GM18867 (cell line): ENCODE measurements around the gene PCDHGA8.
A peak's percentile ranks its signal among the peaks of the same experiment; 100 is the strongest.
"Not testable (repeated sequence)": the region's sequence is repeated elsewhere in the genome, so short reads cannot be mapped to it uniquely, and the experiment has no call there.

Source experiments
- ATAC-seq: cut with Tn5 transposase; IDR thresholded peaks from one replicate; pipeline ENCODE4 v1.9.1; 2021; ENCODE audit warnings: mild to moderate bottlenecking, moderate library complexity; ENCODE audit not compliant: unreplicated experiment

PCDHGA8 gene

DNA sequence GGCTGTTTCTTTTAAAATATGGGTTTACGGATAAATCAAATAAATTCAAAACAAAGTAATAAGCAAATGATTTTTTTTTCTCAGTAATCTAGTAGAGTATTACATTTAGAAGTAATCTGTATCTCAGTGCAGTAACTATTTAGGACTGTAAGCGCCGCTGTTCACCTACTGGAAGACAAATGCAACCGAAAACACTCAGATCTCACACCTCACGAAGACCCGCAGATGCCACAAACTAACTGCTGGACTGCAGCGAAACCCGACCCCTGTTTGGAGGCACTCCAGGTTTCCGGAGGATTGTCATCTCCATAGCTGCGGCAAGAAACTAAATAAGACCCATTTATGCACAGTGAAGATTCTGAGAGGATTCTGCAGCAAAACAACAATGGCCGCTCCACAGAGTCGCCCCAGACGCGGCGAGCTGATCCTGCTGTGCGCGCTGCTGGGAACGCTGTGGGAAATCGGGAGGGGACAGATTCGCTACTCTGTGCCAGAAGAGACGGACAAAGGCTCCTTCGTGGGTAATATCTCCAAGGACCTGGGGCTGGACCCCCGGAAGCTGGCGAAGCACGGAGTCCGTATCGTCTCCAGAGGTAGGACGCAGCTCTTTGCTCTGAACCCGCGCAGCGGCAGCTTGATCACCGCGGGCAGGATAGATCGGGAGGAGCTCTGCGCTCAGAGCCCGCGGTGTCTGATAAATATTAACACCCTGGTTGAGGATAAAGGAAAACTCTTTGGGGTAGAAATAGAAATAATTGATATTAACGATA is at the start of gene PCDHGA8:
Gene PCDHGA8, plus strand, starts transcription at position 205 of the 770 bp plus-strand sequence. Its CDS starts 181 bp downstream, at position 386.
- ATAC-seq, result no peak

DNA sequence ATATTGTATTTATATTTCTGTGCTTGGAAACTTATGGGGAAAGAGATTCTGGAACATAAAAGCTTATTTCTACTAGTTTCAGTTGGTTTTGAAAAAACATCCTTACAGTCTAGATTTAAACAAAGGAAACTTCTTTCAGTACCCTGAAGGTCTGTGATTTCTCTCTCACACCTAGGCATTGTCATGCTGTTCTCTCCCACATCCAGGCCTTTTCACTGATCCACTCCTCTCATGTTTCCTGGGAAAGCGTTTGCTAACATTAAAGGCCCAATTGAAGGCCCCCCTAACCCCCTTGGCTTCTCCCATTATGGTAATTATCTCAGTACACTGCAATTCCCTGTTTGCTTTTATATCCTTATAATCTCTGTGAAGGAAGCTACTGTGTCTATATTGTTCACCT is 49.7 kb upstream of the PCDHGA8 start:
- no peak for ATAC-seq

DNA sequence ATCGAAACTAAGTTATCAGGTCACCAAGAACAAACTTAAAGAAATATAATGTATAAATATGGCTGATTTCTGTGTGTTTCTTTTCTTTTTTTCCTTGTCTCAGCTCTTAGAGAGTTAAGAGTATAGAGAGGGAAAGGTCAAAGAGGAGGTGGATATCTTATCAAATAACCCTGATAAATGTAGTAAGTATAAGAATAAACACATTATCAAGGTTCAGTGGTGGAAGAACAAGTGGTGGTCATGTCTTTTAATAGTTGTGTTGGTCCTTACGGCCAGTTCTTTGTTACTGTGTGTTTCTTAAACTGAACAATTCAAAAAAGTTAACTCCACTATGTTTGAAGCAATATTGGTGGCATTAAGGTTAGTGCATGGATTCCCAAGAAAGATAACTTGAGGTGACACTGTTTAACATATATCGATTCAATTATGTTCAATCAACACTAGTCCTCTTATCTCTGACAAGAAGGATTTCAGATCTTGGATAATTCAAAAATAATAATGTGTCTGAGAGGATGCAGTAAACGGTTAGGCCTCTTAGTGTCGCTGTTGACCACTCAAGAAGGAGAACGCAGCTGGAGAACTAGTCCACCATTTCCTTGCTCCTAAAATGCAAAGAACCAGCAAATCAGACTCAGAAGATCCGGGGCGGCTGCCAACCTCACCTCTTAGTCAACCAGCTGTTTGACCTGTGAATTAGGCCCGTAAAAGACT is 49.0 kb upstream of the PCDHGA8 start, which contains the start of gene PCDHGA3:
Gene PCDHGA3, plus strand, starts transcription at position 588 of the 711 bp plus-strand sequence. CDS start 205 bp downstream, outside the sequence.
- ATAC-seq, result no peak

DNA sequence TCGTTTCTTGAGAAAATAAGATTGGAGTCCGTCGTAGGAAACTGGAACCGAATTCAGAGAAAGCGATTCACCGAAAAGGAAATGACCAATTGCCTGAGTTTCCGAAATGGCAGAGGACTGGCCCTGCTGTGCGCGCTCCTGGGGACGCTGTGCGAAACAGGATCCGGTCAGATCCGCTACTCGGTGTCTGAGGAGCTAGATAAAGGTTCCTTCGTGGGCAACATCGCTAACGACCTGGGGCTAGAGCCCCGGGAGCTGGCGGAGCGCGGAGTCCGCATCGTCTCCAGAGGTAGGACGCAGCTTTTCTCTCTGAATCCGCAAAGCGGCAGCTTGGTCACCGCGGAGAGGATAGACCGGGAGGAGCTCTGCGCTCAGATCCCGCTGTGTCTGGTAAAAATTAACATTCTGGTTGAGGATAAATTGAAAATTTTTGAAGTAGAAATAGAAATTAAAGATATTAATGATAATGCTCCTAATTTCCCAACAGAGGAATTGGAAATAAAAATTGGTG is 48.4 kb upstream of the PCDHGA8 start:
- no peak for ATAC-seq

DNA sequence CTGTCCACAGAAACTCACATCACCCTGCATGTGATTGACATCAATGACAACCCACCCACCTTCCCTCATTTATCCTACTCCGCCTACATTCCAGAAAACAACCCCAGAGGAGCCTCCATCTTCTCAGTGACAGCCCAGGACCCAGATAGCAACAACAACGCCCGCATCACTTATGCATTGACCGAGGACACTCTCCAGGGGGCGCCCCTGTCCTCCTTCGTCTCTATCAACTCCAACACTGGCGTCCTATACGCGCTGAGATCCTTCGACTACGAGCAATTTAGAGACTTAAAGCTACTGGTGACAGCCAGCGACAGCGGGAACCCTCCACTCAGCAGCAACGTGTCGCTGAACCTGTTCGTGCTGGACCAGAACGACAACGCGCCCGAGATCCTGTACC is 47.1 kb upstream of the PCDHGA8 start:
- no peak for ATAC-seq

DNA sequence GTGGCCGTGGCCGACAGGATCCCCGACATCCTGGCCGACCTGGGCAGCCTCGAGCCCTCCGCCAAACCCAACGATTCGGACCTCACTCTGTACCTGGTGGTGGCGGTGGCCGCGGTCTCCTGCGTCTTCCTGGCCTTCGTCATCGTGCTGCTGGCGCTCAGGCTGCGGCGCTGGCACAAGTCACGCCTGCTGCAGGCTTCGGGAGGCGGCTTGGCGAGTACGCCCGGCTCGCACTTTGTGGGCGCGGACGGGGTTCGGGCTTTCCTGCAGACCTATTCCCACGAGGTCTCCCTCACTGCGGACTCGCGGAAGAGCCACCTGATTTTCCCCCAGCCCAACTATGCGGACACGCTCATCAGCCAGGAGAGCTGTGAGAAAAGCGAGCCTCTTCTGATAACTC is 46.4 kb upstream of the PCDHGA8 start:
- not testable (repeated sequence) for ATAC-seq

DNA sequence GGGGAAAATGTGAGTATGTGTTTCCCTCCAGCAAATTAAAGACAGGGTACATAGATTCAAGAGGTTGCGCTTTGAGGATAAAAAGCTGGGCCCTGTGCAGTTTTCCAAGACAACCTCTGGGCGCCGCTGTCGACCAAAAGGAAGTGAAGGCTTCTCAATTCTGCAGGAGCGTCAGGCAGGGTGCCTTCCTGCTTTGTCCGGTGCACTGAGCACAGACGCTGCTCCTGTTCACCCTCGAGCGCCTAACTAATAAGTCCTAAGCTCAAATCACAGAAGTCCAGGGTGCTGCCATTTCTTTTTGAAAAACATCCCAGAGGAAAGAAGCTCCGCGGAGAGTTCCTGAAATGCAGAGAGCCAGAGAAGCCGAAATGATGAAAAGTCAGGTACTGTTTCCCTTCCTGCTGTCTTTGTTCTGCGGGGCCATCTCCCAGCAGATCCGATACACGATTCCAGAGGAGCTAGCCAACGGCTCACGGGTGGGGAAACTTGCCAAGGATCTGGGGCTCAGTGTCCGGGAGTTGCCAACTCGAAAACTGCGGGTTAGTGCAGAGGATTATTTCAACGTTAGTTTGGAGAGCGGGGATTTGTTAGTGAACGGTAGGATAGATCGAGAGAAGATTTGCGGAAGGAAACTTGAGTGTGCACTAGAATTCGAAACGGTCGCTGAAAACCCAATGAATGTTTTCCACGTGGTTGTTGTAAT is 42.4 kb upstream of the PCDHGA8 start, which contains the start of gene PCDHGB1:
Gene PCDHGB1, plus strand, starts transcription at position 183 of the 703 bp plus-strand sequence. Its CDS starts 162 bp downstream, at position 345.
- ATAC-seq, result peak; percentile 96

DNA sequence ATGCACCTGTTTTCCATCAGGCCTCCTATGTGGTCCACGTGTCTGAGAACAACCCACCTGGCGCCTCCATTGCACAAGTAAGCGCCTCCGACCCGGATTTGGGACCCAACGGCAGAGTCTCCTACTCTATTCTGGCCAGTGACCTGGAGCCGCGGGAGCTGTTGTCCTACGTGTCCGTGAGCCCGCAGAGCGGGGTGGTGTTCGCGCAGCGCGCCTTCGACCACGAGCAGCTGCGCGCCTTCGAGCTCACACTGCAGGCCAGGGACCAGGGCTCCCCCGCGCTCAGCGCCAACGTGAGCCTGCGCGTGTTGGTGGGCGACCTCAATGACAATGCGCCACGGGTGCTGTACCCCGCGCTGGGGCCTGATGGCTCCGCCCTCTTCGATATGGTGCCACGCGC is 40.8 kb upstream of the PCDHGA8 start:
- no peak for ATAC-seq

DNA sequence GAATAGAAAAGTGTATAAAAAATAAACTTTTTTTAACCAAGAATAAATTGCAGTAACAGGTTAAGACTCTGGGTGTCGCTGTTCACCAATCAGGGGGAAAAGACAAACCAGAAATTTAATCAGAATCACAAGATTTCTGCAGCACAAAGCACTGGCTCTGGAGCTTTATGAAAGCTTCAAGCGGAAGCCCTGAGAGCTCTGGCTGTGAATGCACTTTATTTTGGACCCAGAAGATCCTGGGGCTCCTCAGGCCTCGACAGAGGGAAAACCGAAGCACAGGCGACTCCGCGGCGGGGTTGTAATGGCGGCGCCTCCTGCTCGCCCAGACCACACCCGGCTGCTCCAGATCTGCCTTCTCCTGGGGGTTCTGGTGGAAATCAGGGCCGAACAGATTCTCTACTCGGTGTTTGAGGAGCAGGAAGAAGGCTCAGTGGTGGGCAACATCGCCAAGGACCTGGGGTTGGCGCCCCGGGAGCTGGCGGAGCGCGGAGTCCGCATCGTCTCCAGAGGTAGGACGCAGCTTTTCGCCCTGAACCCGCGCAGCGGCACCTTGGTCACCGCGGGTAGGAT is 37.4 kb upstream of the PCDHGA8 start, which contains the start of gene PCDHGA4:
Gene PCDHGA4, plus strand, starts transcription at position 122 of the 570 bp plus-strand sequence. Its CDS starts 87 bp downstream, at position 209.
- ATAC-seq, result no peak

DNA sequence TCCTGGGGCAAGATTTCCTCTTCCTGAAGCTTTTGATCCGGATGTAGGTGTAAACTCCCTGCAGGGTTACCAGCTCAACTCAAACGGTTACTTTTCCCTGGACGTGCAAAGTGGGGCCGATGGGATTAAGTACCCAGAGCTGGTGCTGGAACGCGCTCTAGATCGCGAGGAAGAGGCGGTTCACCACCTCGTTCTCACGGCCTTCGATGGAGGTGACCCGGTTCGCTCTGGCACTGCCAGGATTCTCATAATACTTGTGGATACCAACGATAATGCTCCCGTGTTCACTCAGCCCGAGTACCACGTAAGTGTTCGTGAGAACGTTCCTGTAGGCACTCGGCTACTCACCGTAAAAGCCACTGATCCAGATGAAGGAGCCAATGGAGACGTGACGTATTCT is 36.8 kb upstream of the PCDHGA8 start:
- ATAC-seq, result no peak

DNA sequence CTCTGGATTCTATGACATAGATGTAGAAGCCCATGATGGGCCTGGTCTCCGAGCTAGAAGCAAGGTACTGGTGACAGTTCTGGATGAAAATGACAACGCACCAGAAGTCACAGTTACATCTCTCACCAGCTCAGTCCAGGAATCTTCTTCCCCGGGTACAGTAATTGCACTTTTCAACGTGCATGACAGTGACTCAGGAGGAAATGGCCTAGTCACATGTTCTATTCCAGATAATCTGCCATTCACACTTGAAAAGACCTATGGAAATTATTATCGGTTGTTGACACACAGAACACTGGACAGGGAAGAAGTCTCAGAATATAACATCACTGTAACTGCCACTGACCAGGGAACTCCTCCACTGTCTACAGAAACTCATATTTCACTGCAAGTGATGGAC is 36.3 kb upstream of the PCDHGA8 start:
- ATAC-seq, result no peak

DNA sequence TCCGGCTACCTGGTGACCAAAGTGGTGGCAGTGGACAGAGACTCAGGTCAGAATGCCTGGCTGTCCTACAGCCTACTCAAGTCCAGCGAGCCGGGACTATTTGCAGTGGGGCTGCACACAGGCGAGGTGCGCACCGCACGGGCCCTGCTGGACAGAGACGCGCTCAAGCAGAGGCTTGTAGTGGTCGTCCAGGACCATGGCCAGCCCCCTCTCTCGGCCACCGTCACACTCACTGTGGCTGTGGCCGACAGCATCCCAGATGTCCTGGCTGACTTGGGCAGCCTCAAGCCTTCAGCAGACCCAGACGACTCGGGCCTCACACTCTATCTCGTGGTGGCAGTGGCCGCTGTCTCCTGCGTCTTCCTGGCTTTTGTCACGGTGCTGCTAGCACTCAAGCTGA is 35.5 kb upstream of the PCDHGA8 start:
- no peak for ATAC-seq

DNA sequence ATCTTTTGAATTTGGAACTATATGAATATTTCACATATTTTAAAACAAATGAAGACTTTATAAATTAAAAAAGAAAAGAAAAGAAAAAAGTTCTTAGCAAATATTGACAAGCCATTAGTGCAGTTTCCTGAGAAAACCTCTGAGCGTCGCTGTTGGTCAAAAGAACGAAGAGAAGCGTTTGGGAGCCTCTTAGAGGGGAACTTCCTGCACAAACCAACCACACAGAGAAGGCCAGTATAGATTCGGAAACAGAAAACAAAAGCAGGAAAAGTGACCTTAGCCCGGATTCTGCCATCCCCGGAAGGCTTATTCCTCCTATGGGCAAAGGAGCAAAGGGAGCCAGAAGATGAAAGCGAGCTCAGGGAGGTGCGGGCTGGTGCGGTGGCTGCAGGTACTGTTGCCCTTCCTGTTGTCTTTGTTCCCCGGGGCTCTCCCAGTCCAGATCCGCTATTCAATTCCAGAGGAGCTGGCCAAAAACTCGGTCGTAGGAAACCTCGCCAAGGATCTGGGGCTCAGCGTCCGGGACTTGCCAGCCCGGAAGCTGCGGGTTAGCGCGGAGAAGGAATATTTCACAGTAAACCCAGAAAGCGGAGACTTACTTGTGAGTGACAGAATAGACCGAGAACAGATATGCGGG is 32.5 kb upstream of the PCDHGA8 start, which contains the start of gene PCDHGB2:
Gene PCDHGB2, plus strand, starts transcription at position 205 of the 637 bp plus-strand sequence. Its CDS starts 142 bp downstream, at position 347.
- ATAC-seq, result no peak

DNA sequence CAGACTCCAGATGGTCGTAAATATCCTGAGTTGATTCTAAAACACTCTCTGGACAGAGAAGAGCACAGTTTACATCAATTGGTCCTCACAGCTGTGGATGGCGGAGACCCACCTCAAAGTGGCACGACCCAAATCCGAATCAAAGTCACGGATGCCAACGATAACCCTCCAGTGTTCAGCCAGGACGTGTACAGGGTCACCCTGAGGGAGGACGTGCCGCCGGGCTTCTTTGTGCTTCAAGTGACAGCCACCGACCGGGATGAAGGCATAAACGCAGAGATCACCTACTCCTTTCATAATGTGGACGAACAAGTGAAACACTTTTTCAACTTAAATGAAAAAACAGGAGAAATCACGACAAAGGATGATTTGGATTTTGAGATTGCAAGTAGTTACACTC is 31.7 kb upstream of the PCDHGA8 start:
- ATAC-seq, result no peak

DNA sequence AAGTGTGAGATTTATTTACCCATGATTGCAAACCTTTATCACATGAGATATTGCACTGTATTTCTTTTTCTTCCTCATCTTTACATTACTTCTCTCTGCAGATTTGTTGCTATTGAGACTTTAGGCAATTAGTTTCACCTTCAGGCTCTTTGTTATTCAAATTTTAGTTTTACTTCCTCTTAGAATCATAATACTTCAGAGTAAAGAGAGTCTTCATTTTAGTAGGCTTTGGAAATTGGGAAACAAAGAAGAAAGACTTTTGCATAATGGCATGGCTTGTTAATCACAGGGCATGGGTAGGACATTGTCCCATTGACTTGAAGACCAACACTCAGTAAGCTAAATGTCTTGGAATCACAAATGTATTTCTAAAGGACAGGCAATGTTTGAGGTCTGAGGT is 29.7 kb upstream of the PCDHGA8 start:
- ATAC-seq, result no peak

DNA sequence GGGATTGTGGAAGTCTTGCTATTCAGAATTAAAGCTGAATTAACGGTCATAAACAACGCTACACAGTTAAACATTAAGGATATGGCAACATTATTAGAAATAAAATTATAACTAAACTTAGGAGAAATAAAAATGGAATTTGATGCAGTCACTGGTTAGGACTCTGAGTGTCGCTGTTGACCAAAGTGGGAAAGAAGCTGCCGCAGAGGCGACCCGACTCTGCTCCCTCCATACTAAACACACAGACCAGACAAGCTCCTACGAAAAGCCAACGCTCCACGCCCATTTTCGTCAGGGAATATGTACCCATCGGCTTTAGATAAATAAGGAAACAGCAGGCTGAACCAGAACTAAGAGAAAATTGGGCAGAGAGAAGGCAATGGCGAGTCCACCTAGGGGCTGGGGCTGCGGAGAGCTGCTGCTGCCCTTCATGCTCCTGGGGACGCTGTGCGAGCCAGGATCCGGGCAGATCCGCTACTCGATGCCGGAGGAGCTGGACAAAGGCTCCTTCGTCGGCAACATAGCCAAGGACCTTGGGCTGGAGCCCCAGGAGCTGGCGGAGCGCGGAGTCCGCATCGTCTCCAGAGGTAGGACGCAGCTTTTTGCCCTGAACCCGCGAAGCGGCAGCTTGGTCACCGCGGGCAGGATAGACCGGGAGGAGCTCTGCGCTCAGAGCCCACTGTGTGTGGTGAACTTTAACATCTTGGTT is 28.3 kb upstream of the PCDHGA8 start, which contains the start of gene PCDHGA5:
Gene PCDHGA5, plus strand, starts transcription at position 211 of the 709 bp plus-strand sequence. Its CDS starts 169 bp downstream, at position 380.
- ATAC-seq, result no peak

DNA sequence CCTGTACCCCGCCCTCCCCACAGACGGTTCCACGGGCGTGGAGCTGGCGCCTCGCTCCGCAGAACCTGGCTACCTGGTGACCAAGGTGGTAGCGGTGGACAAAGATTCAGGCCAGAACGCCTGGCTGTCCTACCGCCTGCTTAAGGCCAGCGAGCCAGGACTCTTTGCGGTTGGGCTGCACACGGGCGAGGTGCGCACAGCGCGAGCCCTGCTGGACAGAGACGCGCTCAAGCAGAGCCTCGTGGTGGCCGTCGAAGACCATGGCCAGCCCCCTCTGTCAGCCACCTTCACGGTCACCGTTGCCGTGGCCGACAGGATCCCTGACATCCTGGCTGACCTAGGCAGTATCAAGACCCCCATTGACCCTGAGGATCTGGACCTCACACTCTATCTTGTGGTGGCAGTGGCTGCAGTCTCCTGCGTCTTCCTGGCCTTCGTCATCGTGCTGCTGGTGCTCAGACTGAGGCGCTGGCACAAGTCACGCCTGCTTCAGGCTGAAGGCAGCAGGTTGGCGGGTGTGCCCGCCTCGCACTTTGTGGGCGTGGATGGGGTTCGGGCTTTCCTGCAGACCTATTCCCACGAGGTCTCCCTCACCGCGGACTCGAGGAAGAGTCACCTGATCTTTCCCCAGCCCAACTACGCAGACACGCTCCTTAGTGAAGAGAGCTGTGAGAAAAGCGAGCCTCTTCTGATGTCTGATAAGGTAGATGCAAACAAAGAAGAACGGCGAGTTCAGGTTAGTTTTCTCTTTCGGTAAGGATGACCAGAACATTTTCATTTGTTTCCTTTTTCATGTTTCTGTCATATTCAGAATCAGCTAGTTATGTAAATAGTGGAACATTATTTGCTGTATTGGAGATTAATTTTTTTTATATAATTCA is 26.2 kb upstream of the PCDHGA8 start:
- no peak for ATAC-seq
